ENCODE results near the gene RNF157.

DNA sequence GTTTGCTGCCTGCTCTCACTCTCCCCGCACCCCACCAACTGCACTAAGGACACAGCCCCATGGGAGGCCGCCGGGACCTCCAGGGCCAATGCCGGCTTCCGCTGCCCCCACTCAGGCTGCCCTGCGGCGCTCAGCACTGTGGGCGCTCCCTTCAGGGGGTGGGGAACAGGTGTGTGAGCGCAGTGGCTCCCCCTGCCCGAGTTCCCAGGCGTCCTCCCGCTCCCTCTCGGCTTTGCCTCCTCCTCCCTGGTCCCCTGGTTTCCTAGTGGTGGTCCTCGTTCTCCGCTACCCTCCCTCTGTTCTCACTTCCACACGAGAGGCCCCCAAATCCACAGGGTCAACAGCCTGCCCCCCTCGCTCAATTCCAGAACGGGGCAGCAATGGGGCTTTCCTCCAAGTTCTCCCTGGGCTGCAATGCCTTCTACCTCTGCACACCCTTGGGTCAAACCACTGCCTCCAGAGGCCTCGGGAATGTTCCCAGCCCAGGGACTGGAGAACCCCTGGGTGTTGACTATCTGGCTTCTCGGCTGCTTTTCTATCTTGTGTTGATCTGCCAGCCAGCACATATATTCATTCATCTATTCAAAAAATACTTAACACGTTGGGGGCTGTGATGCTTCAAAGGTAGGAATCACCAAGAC, 109.1 kb downstream of the RNF157 start:
- TF ChIP-seq POLR2AphosphoS5 (IDR thresholded peaks at IDR 0.05; ENCODE audit: low read depth, low read length): no peak
- no peak for TF ChIP-seq TCF7L2 (IDR thresholded peaks at IDR 0.05; ENCODE audit: low read depth, low read length)
- no peak for TF ChIP-seq CTCF (IDR thresholded peaks at IDR 0.05)
- TF ChIP-seq REST (IDR thresholded peaks at IDR 0.05; ENCODE audit: insufficient read depth in 1 of 2, low read depth in 2 of 2, low read length in 1 of 2): no peak
- no peak for TF ChIP-seq SIN3A (IDR thresholded peaks at IDR 0.05; ENCODE audit: borderline replicate concordance, insufficient read depth, low read depth, low read length)

Measured in Panc1 (cell line).